H1 (cell line): Measurements from ENCODE around the gene SMOC2.

Experiments used
- CREB1 ChIP-seq: IDR thresholded peaks from 2 replicates; pipeline ENCODE4 v1.6.1; 2012; ENCODE audit warnings: inconsistent platforms
- JUND ChIP-seq: IDR thresholded peaks from 2 replicates; pipeline ENCODE4 v1.6.1; 2011; ENCODE audit warnings: mild to moderate bottlenecking, improper control_type of control experiment, low read length
- TF ChIP-seq, protein P1 (sequence below), 3 experiments: IDR thresholded peaks; 1 replicate in 2 of 3; 2 replicates in 1 of 3; pipeline versions ENCODE4 v1.5.1 to v1.6.1; 2011; ENCODE audit warnings: low read length in 3 of 3, mild to moderate bottlenecking in 3 of 3, inconsistent platforms in 2 of 3, low read depth in 1 of 3, moderate library complexity in 1 of 3; ENCODE audit not compliant: insufficient read depth in 1 of 3; ENCODE audit errors: control extremely low read depth in 1 of 3

DNA sequence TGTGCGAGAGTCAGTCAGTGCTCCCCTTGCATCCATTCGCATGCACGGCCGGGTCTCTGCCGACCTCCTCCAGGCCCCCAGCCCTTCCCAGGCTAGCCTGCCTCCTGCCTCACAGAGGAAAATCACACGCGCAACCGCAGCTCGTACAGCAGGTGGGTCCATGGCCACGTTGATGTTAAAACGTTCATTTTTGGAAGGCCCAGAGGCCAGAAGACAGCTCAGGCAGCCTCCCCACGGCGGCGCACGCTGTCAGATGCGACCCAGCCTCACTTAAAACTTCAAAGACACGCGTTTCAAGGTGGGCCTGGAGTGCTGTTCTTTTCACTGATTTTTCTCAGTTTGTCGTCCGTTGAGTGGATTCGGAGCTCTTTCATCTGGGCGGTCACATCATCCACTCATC is 276.5 kb downstream of the SMOC2 start:
- TF ChIP-seq CREB1 (no peak), JUND (no peak)
- TF ChIP-seq, protein P1, sequence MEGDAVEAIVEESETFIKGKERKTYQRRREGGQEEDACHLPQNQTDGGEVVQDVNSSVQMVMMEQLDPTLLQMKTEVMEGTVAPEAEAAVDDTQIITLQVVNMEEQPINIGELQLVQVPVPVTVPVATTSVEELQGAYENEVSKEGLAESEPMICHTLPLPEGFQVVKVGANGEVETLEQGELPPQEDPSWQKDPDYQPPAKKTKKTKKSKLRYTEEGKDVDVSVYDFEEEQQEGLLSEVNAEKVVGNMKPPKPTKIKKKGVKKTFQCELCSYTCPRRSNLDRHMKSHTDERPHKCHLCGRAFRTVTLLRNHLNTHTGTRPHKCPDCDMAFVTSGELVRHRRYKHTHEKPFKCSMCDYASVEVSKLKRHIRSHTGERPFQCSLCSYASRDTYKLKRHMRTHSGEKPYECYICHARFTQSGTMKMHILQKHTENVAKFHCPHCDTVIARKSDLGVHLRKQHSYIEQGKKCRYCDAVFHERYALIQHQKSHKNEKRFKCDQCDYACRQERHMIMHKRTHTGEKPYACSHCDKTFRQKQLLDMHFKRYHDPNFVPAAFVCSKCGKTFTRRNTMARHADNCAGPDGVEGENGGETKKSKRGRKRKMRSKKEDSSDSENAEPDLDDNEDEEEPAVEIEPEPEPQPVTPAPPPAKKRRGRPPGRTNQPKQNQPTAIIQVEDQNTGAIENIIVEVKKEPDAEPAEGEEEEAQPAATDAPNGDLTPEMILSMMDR (IDR thresholded peaks at IDR 0.05; ENCODE audit: control extremely low read depth in 1 of 3, insufficient read depth in 1 of 3, low read depth in 1 of 3, low read length in 3 of 3): no peak
